ENCODE data around the gene DNAJB12.

DNA sequence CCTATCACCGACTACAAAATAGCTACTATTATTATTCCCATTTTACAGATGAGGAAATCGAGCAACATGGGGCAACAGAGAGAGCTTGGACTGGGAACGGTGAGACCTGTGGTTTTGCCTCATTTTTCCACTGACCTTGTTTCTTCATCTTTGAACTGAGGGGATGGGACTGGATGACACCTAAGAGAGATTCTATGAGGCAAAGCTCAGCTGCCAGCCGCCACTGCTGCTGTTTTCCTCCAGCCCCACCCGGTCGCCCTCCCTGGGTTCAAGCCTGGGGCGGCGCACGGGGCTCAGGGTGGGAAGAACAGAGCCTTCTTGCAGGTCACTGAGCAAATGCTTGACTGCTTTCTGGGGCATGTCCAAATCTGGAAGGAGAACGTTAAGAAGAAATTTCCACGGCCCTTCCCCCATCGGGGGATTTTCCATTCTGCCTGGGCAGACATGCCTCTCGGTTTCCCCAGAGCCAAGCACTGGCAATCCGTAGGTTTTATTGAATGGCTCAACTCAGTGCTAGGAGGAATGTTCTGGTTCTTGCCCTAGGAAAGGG, 68.7 kb downstream of the DNAJB12 start:
- TF ChIP-seq, protein P1, sequence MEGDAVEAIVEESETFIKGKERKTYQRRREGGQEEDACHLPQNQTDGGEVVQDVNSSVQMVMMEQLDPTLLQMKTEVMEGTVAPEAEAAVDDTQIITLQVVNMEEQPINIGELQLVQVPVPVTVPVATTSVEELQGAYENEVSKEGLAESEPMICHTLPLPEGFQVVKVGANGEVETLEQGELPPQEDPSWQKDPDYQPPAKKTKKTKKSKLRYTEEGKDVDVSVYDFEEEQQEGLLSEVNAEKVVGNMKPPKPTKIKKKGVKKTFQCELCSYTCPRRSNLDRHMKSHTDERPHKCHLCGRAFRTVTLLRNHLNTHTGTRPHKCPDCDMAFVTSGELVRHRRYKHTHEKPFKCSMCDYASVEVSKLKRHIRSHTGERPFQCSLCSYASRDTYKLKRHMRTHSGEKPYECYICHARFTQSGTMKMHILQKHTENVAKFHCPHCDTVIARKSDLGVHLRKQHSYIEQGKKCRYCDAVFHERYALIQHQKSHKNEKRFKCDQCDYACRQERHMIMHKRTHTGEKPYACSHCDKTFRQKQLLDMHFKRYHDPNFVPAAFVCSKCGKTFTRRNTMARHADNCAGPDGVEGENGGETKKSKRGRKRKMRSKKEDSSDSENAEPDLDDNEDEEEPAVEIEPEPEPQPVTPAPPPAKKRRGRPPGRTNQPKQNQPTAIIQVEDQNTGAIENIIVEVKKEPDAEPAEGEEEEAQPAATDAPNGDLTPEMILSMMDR (IDR thresholded peaks at IDR 0.05): no peak
- no peak for TF ChIP-seq POLR2A (IDR thresholded peaks at IDR 0.05)

Measured in transverse colon (tissue), 3 donors.